IMR-90 (cell line): ENCODE results near the gene CUX1. TPM values are rescaled to one million over a fixed set of nuclear protein-coding genes. Genes with fewer than 3 reads are reported as not detected.

Experiments
- ATAC-seq: fragments of 200-7000 bp; cut with Tn5 transposase; 2 replicates; pipeline ENCODE4 v1.9.1; 2020; ENCODE audit warnings: low read depth, mild to moderate bottlenecking, moderate library complexity
- BruUV-seq: library from RNA; stranded (reverse); fragments of 400-500 nt; replicated peaks from 2 replicates; lab custom pipeline; 2021; lab: Mats Ljungman, UMichigan
- CTCF ChIA-PET: fragments of 300-600 bp; formaldehyde crosslinking; extraction: SDS; loops from one replicate; lab custom pipeline; 2021; ENCODE audit warnings: antibody characterized with exemption; lab: Yijun Ruan, JAX
- POLR2A ChIA-PET: fragments of 300-600 bp; sonication (Branson Sonifier 250); formaldehyde crosslinking; loops from one replicate; lab custom pipeline; 2022; ENCODE audit warnings: antibody characterized with exemption; ENCODE audit not compliant: unreplicated experiment; lab: Charles Lee
- DNase-seq: peaks from one replicate; pipeline ENCODE4 v3.0.0; 2013
- H2AFZ ChIP-seq: replicated peaks from 2 replicates; pipeline ENCODE3; 2013; ENCODE audit warnings: low read length, mild to moderate bottlenecking; ENCODE audit not compliant: poor library complexity
- H2AK5ac ChIP-seq: 2 replicates; pipeline ENCODE4 v1.6.1; 2013; ENCODE audit warnings: low read depth, low read length, inconsistent platforms
- H2AK9ac ChIP-seq: replicated peaks from 2 replicates; pipeline ENCODE3; 2013; ENCODE audit warnings: mild to moderate bottlenecking, low read depth, low read length, moderate library complexity; ENCODE audit not compliant: poor library complexity
- H2BK120ac ChIP-seq: 2 replicates; pipeline ENCODE4 v1.6.1; 2013; ENCODE audit warnings: low read depth, low read length, inconsistent platforms
- H2BK15ac ChIP-seq: 3 replicates; pipeline ENCODE4 v1.6.1; 2013; ENCODE audit warnings: low read depth, low read length, inconsistent platforms
- H2BK20ac ChIP-seq: 2 replicates; pipeline ENCODE4 v1.6.1; 2013; ENCODE audit warnings: low read depth, mild to moderate bottlenecking, inconsistent platforms, low read length, moderate library complexity
- H2BK5ac ChIP-seq: 2 replicates; pipeline ENCODE4 v1.6.1; 2013; ENCODE audit warnings: mild to moderate bottlenecking, low read depth, low read length, inconsistent platforms; ENCODE audit not compliant: poor library complexity, severe bottlenecking
- H3K14ac ChIP-seq: replicated peaks from 2 replicates; pipeline ENCODE4 v1.6.1; 2013; ENCODE audit warnings: low read depth, low read length, inconsistent platforms
- H3K18ac ChIP-seq: 2 replicates; pipeline ENCODE4 v1.6.1; 2013; ENCODE audit warnings: low read depth, low read length, control low read depth
- H3K23ac ChIP-seq: 2 replicates; pipeline ENCODE4 v1.6.1; 2013; ENCODE audit warnings: low read depth, low read length, inconsistent platforms
- H3K27ac ChIP-seq: 2 replicates; pipeline ENCODE4 v1.5.1; 2013; ENCODE audit warnings: mild to moderate bottlenecking, control low read depth, low read length; ENCODE audit not compliant: insufficient read depth
- H3K27me3 ChIP-seq: 2 replicates; pipeline ENCODE4 v1.6.1; 2013; ENCODE audit warnings: low read length; ENCODE audit not compliant: control insufficient read depth, insufficient read depth
- H3K36me3 ChIP-seq: 2 replicates; pipeline ENCODE4 v1.6.1; 2013; ENCODE audit warnings: low read length, mixed read lengths; ENCODE audit not compliant: control insufficient read depth, insufficient read depth
- H3K4ac ChIP-seq: 2 replicates; pipeline ENCODE4 v1.6.1; 2013; ENCODE audit warnings: low read depth, low read length, inconsistent platforms
- H3K4me1 ChIP-seq: 2 replicates; pipeline ENCODE4 v1.6.1; 2013; ENCODE audit warnings: low read length, mixed read lengths; ENCODE audit not compliant: control insufficient read depth, insufficient read depth
- H3K4me2 ChIP-seq: 2 replicates; pipeline ENCODE4 v1.6.1; 2013; ENCODE audit warnings: low read depth, mild to moderate bottlenecking, control low read depth, low read length, moderate library complexity
- H3K4me3 ChIP-seq: 2 replicates; pipeline ENCODE4 v1.5.1; 2013; ENCODE audit warnings: low read depth, mild to moderate bottlenecking, control low read depth, low read length, moderate library complexity; ENCODE audit not compliant: insufficient read depth
- H3K56ac ChIP-seq: 2 replicates; pipeline ENCODE4 v1.6.1; 2013; ENCODE audit warnings: low read length, inconsistent platforms; ENCODE audit not compliant: insufficient read depth; ENCODE audit errors: extremely low read depth
- H3K79me1 ChIP-seq, 2 experiments: 2 replicates each; pipeline ENCODE4 v1.6.1; 2013; ENCODE audit warnings: low read length in 2 of 2, inconsistent platforms in 1 of 2, low read depth in 1 of 2
- H3K9ac ChIP-seq: 2 replicates; pipeline ENCODE4 v1.6.1; 2013; ENCODE audit warnings: low read depth, low read length, control low read depth
- H3K9me1 ChIP-seq: 2 replicates; pipeline ENCODE4 v1.6.1; 2013; ENCODE audit warnings: low read length, inconsistent platforms; ENCODE audit not compliant: insufficient read depth
- H3K9me3 ChIP-seq: 2 replicates; pipeline ENCODE4 v1.6.1; 2013; ENCODE audit warnings: low read length; ENCODE audit not compliant: control insufficient read depth, insufficient read depth
- H4K20me1 ChIP-seq: 2 replicates; pipeline ENCODE4 v1.6.1; 2013; ENCODE audit warnings: low read length, inconsistent platforms; ENCODE audit not compliant: insufficient read depth
- H4K5ac ChIP-seq: 2 replicates; pipeline ENCODE4 v1.6.1; 2013; ENCODE audit warnings: mild to moderate bottlenecking, low read depth, low read length, control low read depth
- H4K8ac ChIP-seq, 2 experiments: 2 replicates each; pipeline ENCODE4 v1.6.1; 2013; ENCODE audit warnings: low read depth in 2 of 2, low read length in 2 of 2, control low read depth in 1 of 2, inconsistent platforms in 1 of 2
- H4K91ac ChIP-seq: 2 replicates; pipeline ENCODE4 v1.6.1; 2013; ENCODE audit warnings: low read depth, low read length, inconsistent platforms; ENCODE audit not compliant: insufficient read depth
- BHLHE40 ChIP-seq: fragments of 150-350 bp; IDR thresholded peaks from 2 replicates; pipeline ENCODE4 v1.6.1; 2016; ENCODE audit warnings: mild to moderate bottlenecking, low read depth, low read length
- CEBPB ChIP-seq: IDR thresholded peaks from 2 replicates; pipeline ENCODE4 v1.6.1; 2012; ENCODE audit warnings: low read depth, low read length, improper control_type of control experiment
- CHD1 ChIP-seq: IDR thresholded peaks from 2 replicates; pipeline ENCODE4 v1.6.1; 2012; ENCODE audit warnings: low read depth, low read length, improper control_type of control experiment
- CTCF ChIP-seq: conservative IDR thresholded peaks from 2 replicates; pipeline ENCODE4 v1.5.1; 2012; ENCODE audit warnings: mild to moderate bottlenecking, low read depth, low read length, improper control_type of control experiment
- ELK1 ChIP-seq: fragments of 150-350 bp; IDR thresholded peaks from 2 replicates; pipeline ENCODE4 v1.6.1; 2016; ENCODE audit warnings: low read depth, mild to moderate bottlenecking, low read length, moderate library complexity, borderline replicate concordance
- FOS ChIP-seq: fragments of 150-350 bp; IDR thresholded peaks from 2 replicates; pipeline ENCODE4 v1.6.1; 2016; ENCODE audit warnings: low read depth, low read length
- MAFK ChIP-seq: IDR thresholded peaks from 2 replicates; pipeline ENCODE4 v1.6.1; 2012; ENCODE audit warnings: low read depth, low read length, improper control_type of control experiment
- MAZ ChIP-seq: IDR thresholded peaks from 2 replicates; pipeline ENCODE4 v1.6.1; 2012; ENCODE audit warnings: low read depth, mild to moderate bottlenecking, low read length, improper control_type of control experiment, moderate library complexity, borderline replicate concordance
- MXI1 ChIP-seq: IDR thresholded peaks from 2 replicates; pipeline ENCODE4 v1.6.1; 2012; ENCODE audit warnings: low read depth, mild to moderate bottlenecking, low read length, moderate library complexity, borderline replicate concordance
- NFE2L2 ChIP-seq: fragments of 150-350 bp; IDR thresholded peaks from 2 replicates; pipeline ENCODE4 v1.6.1; 2016; ENCODE audit warnings: low read depth, mild to moderate bottlenecking, low read length
- POLR2A ChIP-seq: IDR thresholded peaks from 2 replicates; pipeline ENCODE4 v1.6.1; 2012; ENCODE audit warnings: mild to moderate bottlenecking, low read depth, low read length
- RAD21 ChIP-seq: IDR thresholded peaks from 2 replicates; pipeline ENCODE4 v1.6.1; 2012; ENCODE audit warnings: low read length, improper control_type of control experiment
- RCOR1 ChIP-seq: IDR thresholded peaks from 2 replicates; pipeline ENCODE4 v1.6.1; 2012; ENCODE audit warnings: mild to moderate bottlenecking, low read length, improper control_type of control experiment; ENCODE audit not compliant: insufficient replicate concordance
- RFX5 ChIP-seq: IDR thresholded peaks from 2 replicates; pipeline ENCODE4 v1.8.0; 2012; ENCODE audit warnings: low read depth, mild to moderate bottlenecking, low read length, moderate library complexity
- SMC3 ChIP-seq: fragments of 150-350 bp; IDR thresholded peaks from 2 replicates; pipeline ENCODE4 v1.6.1; 2016; ENCODE audit warnings: low read depth, mild to moderate bottlenecking, antibody characterized with exemption, low read length, moderate library complexity
- USF2 ChIP-seq: fragments of 150-350 bp; IDR thresholded peaks from 2 replicates; pipeline ENCODE4 v1.6.1; 2017; ENCODE audit warnings: mild to moderate bottlenecking, antibody characterized with exemption, low read length, low read depth
- WGBS, 2 experiments: methylation state at CpG; one replicate each; pipeline versions ENCODE4 v1.1.5 to v1.1.7; 2013; ENCODE audit warnings: missing lambda C conversion rate in 2 of 2; ENCODE audit not compliant: insufficient read length in 1 of 2; ENCODE audit errors: extremely low coverage in 2 of 2; 5-methylcytosine and 5-hydroxymethylcytosine counted together
- dilution Hi-C: fragments of 300-500 bp; cut with HindIII; formaldehyde crosslinking; loops from one replicate; pipeline ENCODE4 v1.14.3; 2018; ENCODE audit warnings: low sequenced_read_pairs; ENCODE audit not compliant: unreplicated experiment
- in situ Hi-C: fragments of 300-500 bp; cut with MboI; formaldehyde crosslinking; loops from 3 replicates; pipeline ENCODE4 v1.14.3; 2019; ENCODE audit warnings: low sequenced_read_pairs, inconsistent platforms, mixed read lengths
- intact Hi-C: fragments of 100-400 bp; cut with micrococcal nuclease; formaldehyde crosslinking; loops from 2 replicates; pipeline ENCODE4 v1.10.0; 2022
- polyA plus RNA-seq, 3 experiments: library from polyadenylated mRNA; depleted of rRNA; stranded (reverse); fragments of >200 nt; gene quantifications; 2 replicates each; pipeline ENCODE4 v1.2.3, GENCODE V29; 2012; ENCODE audit warnings: low replicate concordance in 1 of 3
- total RNA-seq: library from RNA; depleted of rRNA; stranded (reverse); fragments of >200 nt; gene quantifications from 2 replicates; pipeline ENCODE4 v1.2.3, GENCODE V29; 2012

Gene CUX1
- total and polyA plus RNA-seq, 2 of the 4 experiments (the other 2 are of a cell fraction), result 19.7 to 46.4 TPM

DNA sequence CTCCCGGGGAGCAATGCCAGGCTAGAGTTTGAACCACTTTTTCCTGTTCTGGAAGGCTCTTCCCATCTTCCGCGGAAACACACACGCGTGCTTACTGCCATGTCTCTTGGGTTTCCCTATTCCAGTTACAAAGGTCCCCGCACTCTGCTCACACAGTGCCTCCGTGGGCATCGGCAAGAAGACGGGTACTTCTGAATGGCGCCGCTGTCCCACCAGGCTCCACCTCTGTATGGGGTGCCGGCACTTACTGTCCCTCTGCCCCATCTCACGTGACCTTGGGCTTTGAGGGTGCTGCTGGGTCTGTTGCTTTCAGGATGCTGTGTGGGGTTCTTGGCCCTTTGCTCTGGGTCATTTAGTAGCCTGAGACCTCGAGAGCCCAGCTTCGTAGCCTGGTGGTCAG is 298.5 kb downstream of the CUX1 start:
- BruUV-seq, result no TSS peak
- Histone ChIP-seq H2BK15ac (no peak overlapping the region), H3K56ac (no peak overlapping the region), H2BK120ac (no peak overlapping the region), H4K91ac (no peak overlapping the region), H3K4me3 (no peak overlapping the region), H4K20me1 (no peaks in the 10 kb centered on the region), H3K9me1 (peaks cover 16% of the 10 kb centered on the region), H4K5ac (no peak overlapping the region), H2AFZ (no peak overlapping the region), H2AK9ac (no peak overlapping the region), H2BK5ac (no peak overlapping the region), H2AK5ac (no peak overlapping the region), H3K36me3 (peaks cover 33% of the 10 kb centered on the region), H3K14ac (no peak overlapping the region), H3K9me3 (no peaks in the 10 kb centered on the region), H3K23ac (no peak overlapping the region), H3K27me3 (no peaks in the 10 kb centered on the region), H3K9ac (no peak overlapping the region), H3K79me1 (peaks cover 12 to 27% of the 10 kb centered on the region in 2 experiments), H4K8ac (no peak overlapping the region), H3K4me1 (peaks cover 21% of the 10 kb centered on the region), H3K27ac (no peak overlapping the region), H3K18ac (no peak overlapping the region), H2BK20ac (no peak overlapping the region), H3K4me2 (no peak overlapping the region), H3K4ac (no peak overlapping the region)
- POLR2A ChIA-PET, result no interaction called here
- in situ Hi-C loops, result no loop called here
- dilution Hi-C loops, result no loop called here
- CTCF ChIA-PET, result no interaction called here
- TF ChIP-seq POLR2A (no peak), CTCF (no peak), RFX5 (no peak), NFE2L2 (no peak), MAZ (no peak), FOS (no peak), ELK1 (no peak), BHLHE40 (no peak), RCOR1 (no peak), RAD21 (no peak), SMC3 (no peak), CHD1 (no peak), CEBPB (no peak), MAFK (no peak), USF2 (no peak), MXI1 (no peak)
- no peak for ATAC-seq
- WGBS, 2 experiments, result 100% methylated on average over 3 of the region's 15 CpGs; no CpG with 5 or more reads in 1 of the 2 experiments
- intact Hi-C loops, result no loop called here
- no peak for DNase-seq
